ENCODE data around the gene SH3BGRL2.

- TF ChIP-seq NFIC (IDR thresholded peaks at IDR 0.05), result no peak
- no peak for TF ChIP-seq YY1 (IDR thresholded peaks at IDR 0.05; ENCODE audit: low read depth)
- no peak for TF ChIP-seq MAX (IDR thresholded peaks at IDR 0.05)
- TF ChIP-seq TAF1 (IDR thresholded peaks at IDR 0.05; ENCODE audit: low read depth), result no peak
Observed at GRCh38 chr6:79610306-79611009, 20.7 kb upstream of the SH3BGRL2 start.

All from Ishikawa (cell line).